HG02943 (cell line): ENCODE results near the gene ERG.

Experiments
- ATAC-seq: cut with Tn5 transposase; IDR thresholded peaks from one replicate; pipeline ENCODE4 v1.9.1; 2021; ENCODE audit warnings: mild to moderate bottlenecking, low read depth, moderate library complexity; ENCODE audit not compliant: unreplicated experiment

ERG gene

GRCh38 chr21:38498057-38498833, at the start of gene ERG:
Gene ERG (minus strand): TSS chr21:38498477. CDS start chr21:38498380, 97 bp downstream.
- no peak for ATAC-seq

GRCh38 chr21:38544661-38545060, 46.4 kb upstream of the ERG start:
- no peak for ATAC-seq

- ATAC-seq, result no peak
Observed at GRCh38 chr21:38542263-38542662, 44.0 kb upstream of the ERG start.

GRCh38 chr21:38538353-38538752, 40.1 kb upstream of the ERG start:
- no peak for ATAC-seq

- no peak for ATAC-seq
Observed at GRCh38 chr21:38534591-38534990, 36.3 kb upstream of the ERG start.

- ATAC-seq, result no peak
Observed at GRCh38 chr21:38533887-38534286, 35.6 kb upstream of the ERG start.

- no peak for ATAC-seq
Observed at GRCh38 chr21:38531591-38531990, 33.3 kb upstream of the ERG start.

- ATAC-seq, result no peak
Observed at GRCh38 chr21:38531039-38531541, 32.8 kb upstream of the ERG start.

GRCh38 chr21:38527737-38528136, 29.5 kb upstream of the ERG start:
- no peak for ATAC-seq

GRCh38 chr21:38525454-38525853, 27.2 kb upstream of the ERG start:
- no peak for ATAC-seq

GRCh38 chr21:38524168-38525153, 26.2 kb upstream of the ERG start:
- ATAC-seq, result no peak

GRCh38 chr21:38520511-38520910, 22.2 kb upstream of the ERG start:
- ATAC-seq, result no peak

GRCh38 chr21:38511662-38512243, 13.5 kb upstream of the ERG start:
- no peak for ATAC-seq

GRCh38 chr21:38511198-38511597, 12.9 kb upstream of the ERG start:
- no peak for ATAC-seq

- ATAC-seq, result no peak
Observed at GRCh38 chr21:38507374-38507942, 9.2 kb upstream of the ERG start.

- ATAC-seq, result no peak
Observed at GRCh38 chr21:38506661-38507281, 8.5 kb upstream of the ERG start.

GRCh38 chr21:38505654-38506523, 7.6 kb upstream of the ERG start:
- ATAC-seq, result no peak

GRCh38 chr21:38504066-38504465, 5.8 kb upstream of the ERG start:
- ATAC-seq, result no peak

GRCh38 chr21:38503583-38503982, 5.3 kb upstream of the ERG start:
- ATAC-seq, result no peak
